GM21717 (cell line): ENCODE results near the gene NKD2.

Experiments used
- ATAC-seq: cut with Tn5 transposase; IDR thresholded peaks from one replicate; pipeline ENCODE4 v1.9.1; 2021; ENCODE audit warnings: mild to moderate bottlenecking, moderate library complexity; ENCODE audit not compliant: unreplicated experiment

The NKD2 gene

DNA sequence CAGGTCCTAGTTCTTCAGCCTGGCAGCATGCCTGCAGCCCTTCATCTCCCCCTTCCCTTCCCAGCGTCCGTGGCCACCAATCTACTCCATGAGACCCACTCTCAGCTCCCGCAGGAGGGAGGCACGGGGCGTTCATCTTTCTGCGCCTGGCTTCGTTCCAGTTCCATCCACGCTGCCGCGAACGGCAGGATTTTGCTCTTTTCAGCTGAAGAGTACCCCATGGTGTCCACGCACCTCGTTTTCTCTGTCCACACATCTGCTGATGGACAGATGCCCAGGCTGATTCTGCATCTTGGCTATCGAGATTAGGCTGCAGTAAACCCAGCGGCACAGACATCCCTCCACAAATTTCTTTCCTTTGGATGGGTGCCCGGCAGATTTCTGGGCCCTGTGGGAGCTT is 30.5 kb upstream of the NKD2 start:
- no peak for ATAC-seq

DNA sequence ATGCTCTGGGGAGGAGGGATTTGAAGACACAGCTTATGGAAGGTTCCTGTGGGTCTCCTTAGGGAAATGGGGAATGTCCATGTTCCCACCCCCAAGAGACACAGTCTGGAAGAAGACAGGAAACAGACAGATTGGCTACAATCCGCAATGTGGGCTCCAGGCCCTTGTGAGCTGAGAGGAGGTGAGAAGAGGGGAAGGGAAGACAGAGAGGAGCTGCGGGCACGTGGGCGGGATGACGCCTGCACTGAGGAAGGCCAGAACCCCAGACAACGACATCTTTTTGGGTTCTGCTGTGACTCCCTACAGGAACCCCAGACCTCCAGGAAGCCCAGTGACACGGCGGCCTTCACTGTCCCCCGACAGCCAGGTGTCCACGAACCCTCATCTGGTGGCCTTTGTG is 29.9 kb upstream of the NKD2 start:
- no peak for ATAC-seq

DNA sequence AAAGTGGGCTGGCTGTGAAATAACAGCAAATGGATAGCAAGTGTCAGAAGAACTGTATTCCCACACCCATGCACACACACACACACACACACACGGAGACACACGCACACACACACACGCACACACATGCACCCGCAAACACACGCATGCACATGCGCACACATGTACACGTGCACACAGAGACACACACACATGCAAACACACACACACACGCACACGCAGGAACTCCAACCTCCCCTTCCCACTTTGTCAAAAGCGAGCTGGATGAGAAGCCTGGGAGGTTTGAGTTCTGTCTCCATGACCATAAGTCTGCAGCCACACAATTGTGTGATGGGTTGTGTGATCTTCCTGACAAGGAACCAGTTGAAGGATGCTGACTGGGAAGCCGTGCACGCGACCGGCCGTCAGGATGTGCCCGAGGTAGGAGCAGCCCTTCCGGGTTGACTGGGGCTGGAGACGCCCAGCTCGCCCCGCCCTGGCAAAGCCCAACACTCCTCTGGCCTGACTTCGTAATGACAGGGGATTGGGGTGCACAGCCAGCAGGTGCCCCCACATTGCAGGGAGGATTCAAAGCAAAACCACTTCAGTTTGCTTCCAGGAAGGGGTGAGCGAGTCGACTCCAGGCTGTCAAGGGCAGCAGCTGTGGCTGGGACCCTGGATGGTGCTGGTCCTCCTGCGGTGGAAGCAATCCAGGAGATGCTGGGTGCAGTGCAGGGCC is 29.3 kb upstream of the NKD2 start:
- no peak for ATAC-seq

DNA sequence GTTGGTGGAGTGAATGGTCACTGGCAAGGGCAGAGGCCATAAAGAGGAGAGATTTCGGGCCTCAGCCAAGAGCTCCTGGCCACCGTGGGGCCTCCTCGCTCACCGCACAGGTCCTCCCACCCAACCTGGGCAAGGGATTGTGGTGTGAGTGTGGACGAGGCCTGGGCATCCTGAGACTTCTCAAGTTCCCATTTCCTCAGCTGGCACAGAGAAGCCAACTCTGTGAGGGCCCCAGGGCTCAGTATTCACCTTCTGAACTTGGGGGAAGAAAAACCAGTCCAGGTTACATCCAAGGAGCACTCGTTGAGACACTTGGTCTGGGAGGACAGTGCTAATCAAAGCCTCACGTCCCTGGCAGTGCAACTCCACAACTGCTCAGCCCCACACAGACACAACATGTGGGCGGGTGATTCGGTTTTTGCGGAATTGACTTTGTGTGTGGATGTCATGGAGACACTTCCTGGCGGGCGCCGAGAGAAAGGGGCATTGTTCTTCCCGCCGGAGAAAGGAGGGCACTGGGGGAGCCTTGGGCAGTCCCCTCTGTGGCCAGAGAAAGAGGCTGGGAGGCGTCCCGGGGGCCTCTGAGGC is 28.5 kb upstream of the NKD2 start:
- no peak for ATAC-seq

DNA sequence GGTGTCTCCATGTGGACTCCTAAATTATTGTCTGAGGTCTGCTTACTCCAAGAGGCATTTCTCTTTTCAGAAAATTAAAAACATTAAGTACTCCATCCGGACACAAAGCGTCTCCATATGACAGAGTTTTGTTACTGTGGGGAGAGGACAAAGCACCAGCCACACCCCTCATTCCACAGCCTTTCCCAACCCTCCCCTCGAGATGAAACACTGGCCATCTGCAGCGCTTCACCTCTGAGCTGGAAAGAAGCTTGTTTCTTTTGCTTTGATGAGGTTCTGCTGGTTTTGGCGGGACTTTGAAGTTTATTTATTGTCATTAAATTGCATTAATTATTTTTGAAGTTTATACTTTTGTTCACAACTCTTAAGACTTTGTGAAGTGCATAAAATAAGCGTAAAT is 27.6 kb upstream of the NKD2 start:
- ATAC-seq: no peak

DNA sequence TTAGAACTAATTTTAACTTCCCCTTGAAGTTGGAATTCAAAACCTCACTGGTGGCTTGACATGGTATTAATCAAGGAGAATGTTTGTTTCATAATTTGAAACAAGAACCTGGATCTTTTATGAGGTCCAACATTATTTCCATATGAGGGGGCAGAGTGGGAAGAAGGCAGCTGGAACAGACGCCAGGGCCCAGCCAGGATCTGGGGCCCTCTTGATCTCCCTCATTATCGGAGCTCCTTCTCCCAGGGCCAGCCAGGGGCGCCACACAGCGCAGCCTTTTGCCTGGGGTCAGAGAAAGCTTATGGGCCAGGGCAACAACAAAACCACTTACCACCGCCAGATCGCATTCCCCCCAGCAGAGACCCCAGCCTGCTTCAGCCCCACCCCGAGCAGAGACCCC is 27.1 kb upstream of the NKD2 start:
- ATAC-seq: no peak

DNA sequence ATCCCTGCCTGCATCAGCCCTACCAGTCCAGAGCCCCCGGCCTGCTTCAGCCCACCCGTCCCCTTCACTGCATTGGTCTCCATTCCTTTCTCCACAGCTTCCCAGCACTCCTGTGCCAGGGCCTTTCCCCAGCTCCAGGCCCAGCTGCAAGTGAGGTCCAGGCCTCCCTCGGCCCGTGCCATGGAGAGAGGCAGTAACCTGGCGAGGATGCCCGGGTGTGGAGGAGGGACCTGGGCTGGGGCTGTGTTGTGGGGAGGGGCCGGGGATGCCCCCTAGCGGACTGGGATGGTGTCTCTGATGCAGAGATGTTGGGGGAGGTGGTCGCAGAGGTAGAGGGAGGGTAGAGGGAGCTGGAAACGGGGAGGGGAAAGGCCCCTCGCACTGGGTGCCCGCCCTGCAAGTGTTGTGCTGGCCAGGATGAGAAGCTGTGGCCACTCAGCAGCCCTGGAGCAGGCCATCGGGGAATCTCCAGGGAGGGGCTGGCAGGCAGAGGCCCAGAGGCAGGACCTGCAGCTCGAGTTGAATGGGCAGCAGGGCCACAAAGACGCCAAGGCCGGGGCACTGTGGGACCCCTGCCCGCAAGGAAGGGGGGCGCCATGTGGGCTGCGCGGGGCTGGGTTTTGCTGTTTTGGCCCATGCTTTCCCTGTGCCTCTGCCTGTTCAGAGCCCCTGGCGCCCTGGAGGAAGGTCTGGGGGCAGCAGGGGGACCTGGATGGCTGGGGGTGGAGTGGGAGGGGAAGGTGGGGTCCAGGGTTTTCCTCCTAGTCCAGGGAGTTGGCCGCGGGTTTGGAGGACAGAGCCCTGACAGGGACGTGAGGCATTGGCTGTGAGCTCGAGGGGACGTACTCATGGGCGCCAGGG is 26.0 kb upstream of the NKD2 start:
- ATAC-seq: no peak

DNA sequence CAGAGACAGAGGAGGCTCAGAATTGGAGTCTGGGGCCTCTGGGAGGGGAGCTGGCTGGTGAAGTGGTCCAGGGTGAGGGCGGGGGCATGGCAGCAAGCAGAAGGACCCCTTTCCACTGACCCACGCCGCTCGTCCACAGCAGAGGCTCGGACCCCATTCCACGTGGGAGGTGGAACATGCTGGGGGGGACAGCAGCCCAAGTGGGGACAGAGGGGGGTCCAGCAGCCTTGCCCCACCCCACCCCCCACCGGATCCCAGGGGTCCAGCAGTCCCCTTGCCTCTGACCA is 25.4 kb upstream of the NKD2 start:
- ATAC-seq: no peak

DNA sequence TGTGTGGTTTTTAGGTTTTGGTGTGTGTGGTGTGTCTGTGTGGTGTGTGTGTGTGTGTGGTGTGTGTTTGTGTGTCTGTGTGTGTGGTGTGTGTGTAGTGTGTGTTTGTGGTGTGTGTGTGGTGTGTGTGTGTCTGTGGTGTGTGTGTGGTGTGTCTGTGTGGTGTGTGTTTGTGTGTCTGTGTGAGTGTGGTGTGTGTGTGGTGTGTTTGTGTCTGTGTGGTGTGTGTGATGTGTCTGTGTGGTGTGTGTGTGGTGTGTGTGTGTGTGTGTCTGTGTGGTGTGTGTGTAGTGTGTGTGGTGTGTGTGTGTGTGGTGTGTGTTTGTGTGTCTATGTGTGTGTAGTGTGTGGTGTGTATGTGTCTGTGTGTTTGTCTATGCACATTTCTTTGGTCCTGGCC is 25.0 kb upstream of the NKD2 start:
- no peak for ATAC-seq

DNA sequence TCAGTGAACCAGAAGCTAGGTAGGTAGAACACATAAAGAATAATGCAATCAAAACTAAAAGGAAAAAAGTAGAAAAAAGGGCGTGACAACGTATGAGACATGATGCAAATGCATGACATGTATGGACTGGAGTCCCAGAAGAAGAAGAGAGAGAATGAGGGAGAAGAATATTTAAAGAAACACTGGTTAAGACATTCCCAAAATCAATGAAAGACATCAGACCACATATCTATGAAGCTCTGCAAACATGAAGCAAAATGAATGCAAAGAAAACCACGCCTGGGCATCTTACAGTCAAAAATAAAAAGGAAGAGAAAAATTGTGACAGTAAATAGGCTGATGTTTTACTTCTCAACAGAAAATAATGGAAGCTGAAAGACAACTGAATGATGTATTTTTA is 23.8 kb upstream of the NKD2 start:
- no peak for ATAC-seq

DNA sequence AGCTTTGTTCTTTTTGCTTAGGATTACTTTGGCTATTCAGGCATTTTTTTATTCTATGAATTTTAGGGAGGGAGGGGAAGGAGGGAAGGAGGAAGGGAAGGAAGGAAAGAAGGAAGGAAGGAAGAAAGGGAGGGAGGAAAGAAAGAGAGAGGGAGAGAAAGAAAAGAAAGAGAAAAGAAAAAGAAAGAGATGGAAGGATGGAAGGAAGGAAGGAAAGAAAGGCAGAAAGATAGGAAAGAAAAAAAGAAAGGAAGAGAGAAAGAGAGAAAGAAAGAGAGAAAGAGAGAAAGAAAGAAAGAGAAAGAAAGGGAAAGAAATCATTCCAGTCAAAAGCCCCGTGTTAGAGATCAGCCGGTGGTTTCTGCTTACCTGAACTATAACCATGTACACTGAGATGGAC is 20.8 kb upstream of the NKD2 start:
- no peak for ATAC-seq

DNA sequence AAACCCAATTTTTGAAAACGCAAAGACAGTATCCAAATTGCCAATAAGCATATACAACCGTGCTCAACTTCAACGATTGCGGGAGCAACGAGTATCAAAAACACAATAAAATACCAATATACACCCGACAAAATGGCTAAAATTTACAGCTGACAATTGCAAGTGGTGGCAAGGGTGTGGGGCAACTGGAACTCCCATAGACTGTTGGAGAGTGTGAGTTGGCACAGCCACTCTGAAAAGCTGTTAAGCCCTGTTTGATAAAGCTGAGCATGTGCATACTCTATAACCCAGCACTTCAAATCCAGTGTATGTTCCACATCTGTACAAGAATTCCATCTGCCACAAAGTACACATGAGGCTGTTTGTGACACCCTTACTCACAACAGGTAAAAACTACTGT is 20.3 kb upstream of the NKD2 start:
- no peak for ATAC-seq

DNA sequence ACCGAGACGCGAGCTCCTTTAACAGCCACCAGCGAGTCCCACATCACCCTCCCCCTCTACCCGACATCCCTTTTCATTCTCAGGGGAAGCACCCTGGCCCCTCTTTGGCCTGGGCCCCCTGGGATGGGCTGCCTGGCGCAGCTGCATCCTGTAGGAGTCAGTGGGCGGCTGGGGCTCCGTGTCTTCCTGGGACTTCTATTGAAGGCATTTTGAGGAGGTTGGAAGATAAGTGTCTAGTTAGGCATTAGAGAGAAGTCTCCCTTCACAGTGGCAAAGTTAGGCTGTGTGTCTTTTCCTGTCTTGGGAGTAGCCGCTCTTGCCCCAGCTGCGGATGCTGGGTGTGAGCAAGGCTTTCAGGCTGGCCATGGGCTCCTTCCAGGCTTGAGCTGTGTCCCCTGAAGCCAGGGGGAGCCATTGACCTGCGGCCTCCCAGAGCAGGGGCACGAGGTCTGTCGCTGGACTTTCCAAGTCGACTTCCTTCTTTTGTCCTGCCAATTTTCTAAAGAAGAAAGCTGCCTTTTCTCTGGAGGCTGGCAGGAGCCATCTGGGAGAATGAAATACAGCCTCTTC is 18.6 kb upstream of the NKD2 start:
- ATAC-seq: no peak

DNA sequence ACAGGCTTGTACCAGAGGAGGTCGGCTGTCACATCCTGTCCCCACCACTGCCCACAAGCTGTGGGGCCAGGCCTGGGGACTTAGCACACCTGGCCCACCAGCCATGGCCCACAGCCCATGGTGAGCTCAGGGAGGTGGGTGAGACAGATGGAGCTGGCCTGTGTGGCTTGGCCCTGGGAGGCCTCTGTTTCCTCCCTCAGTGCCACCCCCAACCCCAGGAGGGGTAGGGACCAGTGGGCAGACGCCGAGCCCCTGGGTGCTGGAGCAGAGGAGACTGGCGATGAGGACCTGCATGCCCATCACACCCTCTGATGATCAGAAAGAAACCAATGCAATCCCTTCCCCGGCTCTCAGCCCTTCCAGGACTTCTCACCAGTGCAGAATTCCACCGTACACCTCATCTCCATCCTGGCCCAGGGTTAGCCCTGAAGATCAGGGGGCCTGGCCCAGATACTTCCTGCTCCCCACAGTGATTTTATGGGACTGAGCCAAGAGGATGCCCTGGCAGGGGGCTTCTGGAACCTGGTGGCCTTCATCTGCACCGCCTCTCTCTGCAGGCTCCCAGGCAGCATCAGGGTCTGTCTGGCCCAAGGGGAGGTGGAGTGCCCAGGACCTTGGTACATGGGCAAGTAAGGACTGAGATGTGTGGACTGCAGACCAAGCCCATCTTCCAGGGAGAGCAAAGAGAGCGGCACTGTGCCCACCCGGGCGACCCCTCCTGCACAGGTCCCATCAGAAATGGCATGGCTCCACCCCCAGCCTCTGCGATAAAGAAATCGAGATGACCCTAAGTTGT is 16.9 kb upstream of the NKD2 start:
- ATAC-seq: no peak

DNA sequence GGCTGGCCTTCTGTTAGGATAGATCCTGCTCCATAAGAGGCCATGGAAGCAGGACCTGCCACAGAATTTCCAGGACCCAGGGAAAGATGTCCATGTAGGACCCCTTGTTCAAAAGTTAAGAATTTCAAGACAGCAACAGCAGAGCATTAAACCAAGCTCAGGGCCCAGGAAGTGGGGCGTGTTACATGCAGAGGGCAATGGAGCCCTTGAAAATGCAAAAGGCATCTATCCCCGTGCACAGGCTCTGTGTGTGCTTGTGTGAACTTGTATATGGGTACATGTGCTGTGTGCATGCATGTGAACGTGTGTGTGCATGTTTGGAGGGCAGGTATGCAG is 14.4 kb upstream of the NKD2 start:
- no peak for ATAC-seq

DNA sequence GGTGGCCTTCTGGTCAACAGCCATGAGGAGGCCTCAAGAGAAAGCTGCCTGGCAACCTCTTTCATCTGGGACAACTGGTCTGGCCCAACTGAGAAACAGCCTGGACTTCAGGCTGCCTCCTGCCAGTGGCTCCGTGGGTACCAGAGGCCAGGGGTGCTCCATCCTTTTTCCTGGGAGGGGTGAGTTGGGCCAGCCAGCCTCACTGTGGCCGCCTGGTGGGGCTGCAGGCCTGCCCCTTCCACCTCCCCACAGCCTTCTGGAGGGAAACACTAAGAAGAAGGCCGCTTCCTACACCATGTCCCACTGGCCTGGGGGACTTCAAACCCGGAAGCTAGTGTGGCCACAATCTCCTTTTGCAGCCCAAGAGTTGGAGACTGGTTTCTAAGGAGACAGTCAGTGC is 13.8 kb upstream of the NKD2 start:
- ATAC-seq: no peak

DNA sequence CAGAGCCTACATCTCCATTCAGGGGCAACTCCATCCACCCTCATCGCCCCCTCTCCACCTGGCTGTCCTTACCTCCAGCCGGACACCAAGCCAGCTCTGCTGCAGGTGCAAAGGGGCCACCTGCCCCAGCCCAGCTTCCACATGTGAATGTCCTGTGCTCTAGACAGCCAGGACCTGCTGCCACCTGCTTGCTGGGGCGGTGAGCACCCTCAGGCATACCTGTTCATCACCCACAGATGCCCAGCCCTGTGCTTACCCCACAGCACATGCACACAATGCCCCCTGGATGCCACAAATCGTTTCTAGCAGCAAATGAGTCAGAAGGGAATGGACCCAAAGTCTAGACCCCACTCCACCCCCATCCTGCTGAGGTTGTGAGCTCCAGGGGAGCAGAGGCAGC is 13.3 kb upstream of the NKD2 start:
- no peak for ATAC-seq

DNA sequence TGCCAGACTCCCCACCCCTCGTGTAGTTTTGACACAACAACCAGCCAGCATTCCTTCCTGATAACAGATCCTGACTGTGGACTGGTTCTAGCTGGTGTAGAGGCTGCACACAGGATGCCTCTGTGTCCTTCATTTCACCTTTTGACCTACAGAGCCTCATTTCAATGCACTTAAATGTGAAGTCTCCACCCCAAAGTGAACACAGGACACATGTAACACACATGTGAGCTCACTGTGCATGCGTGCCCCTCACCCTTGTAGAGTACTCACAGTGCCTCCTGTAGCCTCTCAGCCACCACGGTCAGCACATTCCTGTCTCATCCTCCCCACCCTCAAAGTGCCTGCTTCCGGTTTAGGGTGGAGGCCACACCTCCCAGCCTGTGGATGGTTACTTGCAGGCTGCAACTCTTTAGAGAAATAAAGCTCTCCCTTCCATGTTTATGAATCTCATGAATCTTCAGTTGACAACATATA is 11.6 kb upstream of the NKD2 start:
- no peak for ATAC-seq

DNA sequence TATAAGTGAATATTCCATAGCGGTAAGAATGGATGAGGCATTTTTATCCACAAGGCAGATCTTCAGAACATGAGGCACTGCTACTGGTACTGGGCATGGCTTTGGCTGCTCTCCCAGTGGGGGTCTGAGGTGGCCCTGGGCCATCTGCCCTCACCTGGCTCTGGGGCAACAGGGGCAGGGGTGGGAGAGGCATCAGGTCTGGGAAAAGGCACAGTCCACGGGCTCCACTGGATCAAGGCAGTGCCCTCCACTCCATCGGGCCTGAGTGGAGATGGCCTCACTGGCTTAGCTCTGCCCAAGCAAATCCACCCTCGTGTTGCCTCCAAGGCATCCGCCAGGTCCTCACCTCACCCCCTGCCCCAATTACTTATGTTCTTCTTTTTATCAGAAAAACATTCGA is 10.9 kb upstream of the NKD2 start:
- ATAC-seq: no peak

DNA sequence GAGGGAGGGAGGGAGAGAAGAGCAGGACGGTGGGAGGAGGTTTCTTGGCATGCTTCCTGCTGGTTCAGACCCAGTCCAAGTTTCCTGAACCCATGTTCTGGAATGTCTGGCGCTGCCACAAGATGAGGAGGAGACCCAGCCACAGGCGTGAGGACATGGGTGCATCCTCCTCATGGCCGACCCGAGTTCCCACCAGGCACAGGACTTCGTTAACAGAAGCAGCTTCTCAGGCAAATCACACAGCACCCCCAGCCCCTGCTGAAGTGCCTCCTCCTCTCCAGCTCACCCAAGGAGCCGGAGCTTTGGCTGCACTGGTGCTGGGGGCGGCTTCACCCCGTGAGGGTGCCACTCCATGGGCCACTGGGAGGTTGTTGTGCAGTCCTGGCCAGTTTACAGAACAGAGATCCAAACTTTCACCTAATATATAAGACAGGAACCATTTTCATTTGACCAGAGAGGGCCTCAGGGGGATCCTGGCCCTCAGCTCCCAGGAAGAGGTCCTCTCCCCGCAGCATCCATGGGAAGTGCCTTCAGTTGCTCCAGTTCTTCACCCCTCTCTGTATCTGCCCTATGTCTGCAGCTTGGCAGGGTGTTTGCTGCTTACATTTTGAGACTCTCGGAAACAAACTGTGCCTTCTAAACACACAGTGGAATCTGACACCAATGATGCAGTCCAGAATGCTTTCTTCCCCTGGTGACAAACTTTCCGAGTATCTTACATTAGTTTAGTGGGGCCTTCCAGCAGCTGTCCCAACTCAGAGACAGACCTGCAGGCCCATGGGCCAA is 10.2 kb upstream of the NKD2 start:
- ATAC-seq: no peak
